Measurements from ENCODE around the gene SLC25A53.
A peak's percentile ranks its signal among the peaks of the same experiment; 100 is the strongest.
"Not testable (repeated sequence)": the region's sequence is repeated elsewhere in the genome, so short reads cannot be mapped to it uniquely, and the experiment has no call there.

SLC25A53 gene

DNA sequence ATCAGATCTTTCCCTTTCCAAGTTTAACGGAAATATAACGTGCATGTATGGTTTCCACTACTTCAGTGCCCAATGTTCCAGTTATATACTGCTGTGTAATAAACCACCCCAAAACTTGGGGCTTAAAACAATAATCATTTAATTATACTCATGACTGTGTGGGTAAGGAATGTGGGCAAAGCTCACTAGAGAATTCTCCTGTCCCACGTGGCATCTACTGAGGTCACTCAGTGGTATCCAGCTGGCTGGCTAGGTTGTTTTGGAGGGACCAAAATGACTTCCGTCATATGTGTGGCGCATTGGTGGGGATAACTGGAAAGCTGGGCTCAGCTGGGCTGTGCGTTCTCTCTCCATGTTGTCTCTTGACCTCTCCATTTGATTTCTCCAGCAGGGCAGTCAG is 26.0 kb downstream of the SLC25A53 start:
- DNase-seq: no peak

DNA sequence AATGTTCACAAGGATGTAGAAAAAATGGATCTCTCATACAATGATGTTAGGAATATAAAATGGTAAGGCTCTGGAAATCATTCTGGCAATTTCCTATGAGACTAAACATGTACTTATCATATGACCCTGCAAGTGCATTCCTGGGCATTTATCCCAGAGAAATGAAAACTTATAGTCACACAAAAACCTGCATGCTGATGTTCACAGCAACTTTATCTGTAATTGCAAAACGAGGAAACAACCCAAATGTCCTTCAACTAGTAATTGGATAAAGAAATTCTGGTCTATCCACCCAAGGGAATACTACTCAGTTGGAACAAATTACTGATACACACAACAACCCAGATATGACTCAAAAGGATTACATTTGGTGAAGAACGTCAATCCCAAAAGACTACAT is 30.0 kb downstream of the SLC25A53 start:
- DNase-seq: no peak

DNA sequence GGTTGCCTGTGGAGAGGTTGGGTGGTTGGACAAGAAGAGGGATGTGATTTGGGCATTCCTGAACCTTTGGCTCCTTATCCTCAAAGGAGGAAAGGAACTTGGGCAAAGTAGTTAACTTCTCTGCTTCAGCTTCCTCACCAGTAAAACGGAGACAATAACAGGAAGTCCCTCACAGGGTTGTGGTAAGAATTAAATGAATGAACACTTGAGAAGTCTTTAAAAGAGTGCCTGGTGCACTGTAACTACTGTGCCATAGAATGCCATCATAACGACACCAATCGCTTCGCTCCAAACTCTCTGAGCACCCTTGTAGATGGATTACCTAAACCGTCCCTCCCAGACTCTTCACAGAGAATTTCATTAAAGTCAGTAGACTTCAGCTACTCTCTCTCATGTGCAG is 34.0 kb downstream of the SLC25A53 start:
- DNase-seq: no peak

DNA sequence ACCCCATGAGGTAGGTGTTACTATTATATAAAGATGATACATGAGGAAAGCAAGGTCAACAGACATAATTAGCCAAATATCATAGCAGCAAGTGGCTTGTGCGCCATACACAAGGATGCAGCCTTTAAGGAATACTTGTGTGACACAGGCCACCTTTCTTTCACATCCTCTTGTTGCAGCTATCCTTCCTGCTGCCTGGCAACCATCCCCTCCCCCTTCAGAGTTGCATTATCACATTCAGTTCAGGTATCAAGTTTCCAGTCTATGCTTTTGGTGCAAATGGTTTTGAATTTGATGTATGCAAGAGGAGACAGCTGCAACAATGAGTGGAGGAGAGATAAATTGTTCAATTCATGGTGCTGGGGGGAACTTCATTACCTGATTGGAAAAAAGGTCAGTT is 38.0 kb downstream of the SLC25A53 start:
- DNase-seq: no peak

DNA sequence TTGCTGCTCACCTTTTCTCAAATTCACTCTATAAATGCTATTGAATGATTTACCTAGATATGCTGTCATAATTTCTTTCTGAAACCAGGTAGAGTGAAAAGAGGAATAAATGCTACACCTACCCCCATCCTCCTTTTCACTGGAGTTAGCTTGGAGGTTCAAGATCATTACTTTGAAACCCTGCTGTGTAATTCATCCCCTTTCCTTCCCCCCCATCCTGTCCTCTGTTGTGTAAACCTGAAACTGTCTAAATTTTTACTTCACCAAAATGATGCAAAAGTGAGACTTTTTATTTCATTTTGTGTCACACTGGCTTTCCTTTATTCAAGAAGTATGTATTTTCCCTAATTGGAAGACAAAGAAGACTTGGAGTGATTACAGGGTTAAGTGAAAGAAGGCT is 39.0 kb downstream of the SLC25A53 start:
- no peak for DNase-seq

DNA sequence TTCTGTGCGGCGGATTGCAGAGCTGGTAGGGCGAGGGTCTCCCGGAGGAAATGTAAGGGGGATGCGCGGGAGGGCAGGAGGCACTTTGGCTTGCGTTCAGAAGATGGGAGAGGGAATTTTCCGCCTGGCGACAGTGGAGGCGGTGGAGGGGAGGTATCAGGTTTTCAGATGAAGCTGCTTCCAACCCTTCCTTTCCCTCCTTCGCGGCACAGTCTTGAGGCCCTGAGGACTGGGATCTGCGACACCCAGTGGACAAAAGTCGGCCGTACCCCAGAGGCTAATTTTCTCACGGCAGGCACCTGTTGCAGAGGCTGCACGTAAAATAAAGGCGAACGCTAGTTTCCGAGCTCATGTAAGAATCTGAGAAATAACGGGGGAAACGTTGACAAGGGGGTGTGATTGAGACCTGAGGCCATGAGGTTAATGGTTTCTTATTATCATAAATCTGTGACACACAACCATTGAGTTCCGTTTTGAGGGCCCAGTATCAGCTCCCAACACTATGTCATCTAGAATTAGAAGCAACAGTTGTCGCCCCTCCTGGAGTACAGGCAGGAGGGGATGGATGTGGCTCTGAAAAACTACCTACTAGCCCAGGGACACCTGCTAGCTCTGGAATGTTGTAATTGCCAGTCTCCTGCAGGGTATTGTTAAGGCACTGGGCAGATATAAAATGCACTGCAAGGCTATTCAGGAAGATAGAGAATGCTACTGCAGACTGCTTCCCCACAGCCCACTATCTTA is 43.4 kb downstream of the SLC25A53 start:
- DNase-seq: peak; percentile 87

GRCh38 chrX:104112326-104112951 is 44.4 kb downstream of the SLC25A53 start, which contains the start of gene ZCCHC18:
TSS of gene ZCCHC18 (plus strand) at chrX:104112523. CDS start at chrX:104114112, 1,589 bp downstream.
- DNase-seq: peak; percentile 78

- not testable (repeated sequence) for DNase-seq
Measured at GRCh38 chrX:104110491-104111240, 46.1 kb downstream of the SLC25A53 start.

DNA sequence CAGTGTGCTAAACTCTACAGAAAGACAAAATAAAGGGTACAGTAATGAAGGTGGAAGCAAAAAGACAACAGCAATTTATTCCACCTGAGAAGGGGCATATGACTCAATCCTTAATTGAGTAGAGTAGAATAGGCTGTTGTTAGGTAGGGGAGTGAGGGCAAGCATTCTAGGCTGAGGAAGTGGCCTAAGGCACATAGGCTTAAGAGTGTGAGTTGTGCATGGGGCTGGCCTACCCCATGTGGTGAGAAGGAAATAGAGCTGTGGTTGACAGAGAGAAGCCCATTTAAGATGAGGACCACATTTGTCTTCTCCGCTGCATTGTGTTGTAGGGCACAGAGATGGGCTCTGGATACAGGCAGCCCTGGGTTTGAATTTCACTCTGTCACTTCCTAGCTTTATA is 47.9 kb downstream of the SLC25A53 start:
- no peak for DNase-seq

DNA sequence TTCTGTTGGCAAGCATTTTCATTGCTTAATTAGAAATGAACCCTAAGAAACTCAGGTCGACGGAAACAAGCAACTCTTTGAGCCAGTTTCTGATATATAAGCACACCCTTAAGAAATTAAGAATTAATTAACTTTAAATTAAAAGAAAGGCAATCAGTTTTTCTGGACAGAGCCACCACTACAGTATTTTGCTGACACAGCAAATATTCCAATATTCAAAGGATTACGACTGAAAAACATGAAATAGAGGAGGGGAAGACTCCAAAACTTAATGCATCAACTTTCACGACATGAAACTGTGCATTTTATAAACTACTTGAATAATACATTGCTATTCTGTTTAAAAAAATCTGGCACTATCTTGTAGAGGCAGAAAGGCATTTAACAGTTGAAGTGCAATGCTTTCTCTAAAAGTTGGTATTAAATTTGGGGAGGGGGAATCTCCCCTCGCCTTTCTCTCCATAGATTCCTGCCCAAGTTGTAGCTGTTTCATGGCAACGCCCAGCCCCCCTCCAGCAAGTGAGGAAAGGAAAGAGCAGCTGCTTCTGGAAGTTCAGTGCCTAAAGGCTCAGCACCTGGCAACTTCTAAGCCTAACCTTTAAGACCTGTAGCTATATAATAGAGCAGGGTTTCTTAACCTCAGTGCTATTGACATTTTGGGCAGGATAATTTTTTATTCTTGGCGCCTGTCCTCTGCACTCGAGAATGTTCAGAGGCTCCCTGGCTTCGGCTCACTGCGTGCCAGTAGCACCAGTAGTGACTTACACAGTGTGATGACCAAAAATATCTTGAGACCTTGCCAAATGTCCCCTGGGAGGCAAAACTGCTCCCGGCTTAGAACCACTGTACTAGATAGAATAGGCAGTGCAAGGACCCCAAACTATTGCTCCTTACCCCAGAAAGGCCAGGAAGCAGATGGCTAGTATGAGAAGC is 51.2 kb downstream of the SLC25A53 start:
- no peak for DNase-seq

DNA sequence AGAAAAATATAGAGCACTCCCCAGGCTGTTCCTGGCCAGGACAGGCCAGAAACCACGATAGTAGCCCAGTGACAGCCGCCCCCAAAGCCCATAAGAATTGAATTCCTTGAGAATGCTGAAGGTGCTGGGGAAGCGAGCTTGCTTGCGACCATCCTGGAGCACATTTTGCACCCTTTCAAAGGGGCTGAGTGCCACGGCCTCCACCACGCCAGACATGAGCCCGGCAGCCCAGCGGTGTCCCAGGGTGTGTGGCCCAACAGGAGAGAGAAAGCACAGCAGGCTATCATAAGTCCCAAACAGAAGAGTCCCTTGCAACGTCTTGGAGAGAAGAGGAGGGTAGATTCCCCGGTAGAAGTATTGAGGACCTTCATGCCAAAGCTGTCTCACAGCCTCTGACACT is 52.1 kb downstream of the SLC25A53 start:
- no peak for DNase-seq

GRCh38 chrX:104098919-104099318 is 57.9 kb downstream of the SLC25A53 start:
- DNase-seq: no peak

- peak; percentile 77 for DNase-seq
Measured at GRCh38 chrX:104098151-104098808, 58.5 kb downstream of the SLC25A53 start.

- no peak for DNase-seq
Measured at GRCh38 chrX:104085919-104086318, 70.9 kb downstream of the SLC25A53 start.

DNA sequence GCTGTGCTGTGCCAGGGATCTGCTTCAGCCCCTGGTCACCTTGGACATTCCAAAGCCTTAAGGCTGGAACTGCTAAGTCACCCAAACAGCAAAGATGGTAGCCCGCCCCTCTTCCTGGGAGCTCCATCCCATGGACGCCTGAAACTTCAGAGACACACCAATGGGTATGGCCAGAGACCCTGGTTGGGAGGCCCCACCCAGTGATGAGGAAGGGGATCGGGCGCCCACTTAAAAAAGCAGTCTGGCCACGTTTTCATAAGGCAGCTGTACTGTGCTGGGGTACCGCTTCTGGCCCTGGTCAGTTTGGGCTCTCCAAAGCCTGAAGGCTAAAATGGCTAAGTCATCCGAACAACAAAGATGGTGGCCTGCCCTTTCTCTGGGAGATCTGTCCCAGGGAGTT is 71.3 kb downstream of the SLC25A53 start:
- no peak for DNase-seq

DNA sequence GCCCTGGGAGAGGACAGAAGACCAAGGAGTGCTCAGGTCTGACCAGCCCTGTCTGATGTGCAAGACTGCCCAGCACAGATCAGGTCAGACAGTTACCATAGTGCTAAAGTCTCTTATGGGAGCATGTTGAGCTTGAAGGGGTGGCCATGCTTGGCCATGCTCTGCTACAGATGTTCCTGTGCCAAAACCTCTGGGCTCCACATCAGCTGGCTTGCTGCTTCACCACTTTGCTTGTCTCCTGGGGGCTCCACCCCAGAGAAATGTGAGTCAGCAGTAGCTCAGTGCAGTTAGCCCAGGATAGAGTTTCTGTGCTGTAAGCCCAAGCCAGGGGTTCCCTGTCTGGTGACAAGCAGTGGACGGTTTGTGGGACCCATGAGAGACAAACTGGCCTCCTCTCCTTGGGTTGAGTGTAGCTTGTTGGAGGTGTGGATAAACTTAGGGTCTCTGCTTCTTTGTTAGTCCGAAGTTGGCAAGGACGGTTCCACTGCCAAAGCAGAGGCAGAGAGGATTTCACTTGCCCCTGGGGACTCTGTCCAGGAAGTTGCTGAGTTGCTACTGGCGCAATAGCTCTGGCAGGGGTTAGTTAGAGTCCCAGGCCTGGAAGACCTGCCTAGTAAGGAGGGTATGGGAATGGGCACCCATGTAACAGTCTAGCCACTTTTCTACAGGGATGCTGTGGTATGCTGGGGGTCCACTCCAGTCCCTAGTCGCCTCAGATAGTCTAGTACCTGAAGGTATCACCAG is 72.1 kb downstream of the SLC25A53 start:
- no peak for DNase-seq

DNA sequence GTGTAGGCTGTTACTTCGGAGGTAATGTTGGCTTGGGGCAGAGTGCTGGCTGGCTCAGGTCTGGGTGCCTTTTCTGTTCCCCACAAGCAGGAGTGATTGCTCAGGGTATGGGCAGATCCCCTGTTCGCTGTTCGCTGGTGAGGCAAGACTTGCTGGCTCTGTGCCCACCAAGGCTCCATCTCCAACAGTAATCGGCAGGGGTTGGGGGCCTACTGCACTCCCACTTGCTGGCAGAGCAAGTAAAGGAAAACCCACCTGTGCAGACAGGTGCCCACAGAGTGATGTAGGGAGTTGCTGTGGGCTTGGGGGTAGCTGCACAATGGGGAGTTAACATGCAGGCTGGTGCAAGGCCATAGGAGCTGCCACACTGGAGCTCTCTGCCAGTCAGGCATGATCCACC is 72.7 kb downstream of the SLC25A53 start:
- DNase-seq: no peak

GRCh38 chrX:104077854-104078253 is 79.0 kb downstream of the SLC25A53 start:
- DNase-seq: not testable (repeated sequence)

DNA sequence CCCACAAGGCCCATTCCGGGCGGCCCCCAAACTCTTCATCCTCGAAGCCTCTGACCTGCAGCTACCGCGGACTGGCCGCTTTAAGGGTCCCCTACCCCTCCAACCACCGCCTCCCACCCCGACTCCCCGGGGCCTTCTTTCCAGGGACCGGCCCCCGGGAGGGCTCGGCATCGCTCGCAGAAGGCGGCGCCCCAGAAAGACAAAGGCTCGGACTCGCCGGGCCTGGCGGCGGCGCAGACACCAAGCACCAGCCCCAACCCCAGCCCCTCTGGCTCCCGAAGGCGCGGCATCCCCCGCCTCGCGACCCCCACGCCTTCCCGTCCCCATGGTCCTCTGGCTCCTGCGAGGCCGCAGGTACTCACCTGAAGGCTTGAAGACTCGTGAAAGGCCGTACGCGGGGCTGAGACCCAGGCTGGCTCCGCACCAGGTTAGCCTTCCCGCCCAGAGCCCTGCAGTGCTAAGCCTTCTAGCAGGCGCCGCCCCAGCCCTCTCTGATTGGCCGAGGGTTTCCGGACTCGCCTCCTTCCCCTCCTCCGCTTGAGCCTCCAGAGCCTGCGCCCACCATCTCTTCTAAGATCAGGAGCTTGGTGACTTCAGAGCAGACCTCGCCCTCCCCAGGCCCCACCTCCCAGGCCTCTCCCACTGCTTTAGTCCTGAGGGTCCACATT is 80.9 kb downstream of the SLC25A53 start, which contains the start of gene TMSB15C:
TMSB15C (minus strand) TSS at position 459 of the 668 bp plus-strand sequence.
- not testable (repeated sequence) for DNase-seq

- DNase-seq: not testable (repeated sequence)
Measured at GRCh38 chrX:104062636-104063035, 94.2 kb downstream of the SLC25A53 start.

DNA sequence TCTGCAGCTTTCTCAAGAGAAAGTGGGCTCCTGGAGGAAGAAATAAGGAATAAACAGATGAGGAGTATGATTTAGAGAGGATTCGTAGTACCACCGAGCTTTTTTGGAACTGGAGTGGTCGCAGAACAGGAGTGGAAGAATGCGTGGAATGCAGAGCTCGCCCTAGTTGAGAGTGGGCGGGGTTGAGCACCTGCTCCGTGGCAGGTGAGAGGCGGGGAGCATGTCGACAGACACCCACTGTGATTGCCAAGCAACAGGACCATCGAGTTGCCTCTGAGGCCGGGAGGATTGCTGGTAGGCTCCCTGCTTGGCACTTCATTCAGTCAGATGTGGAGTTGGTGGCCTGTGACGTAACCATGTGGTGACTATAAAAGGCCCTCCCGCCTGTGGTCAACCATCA is 101.9 kb downstream of the SLC25A53 start:
- DNase-seq: not testable (repeated sequence)

All from NCI-H82 (cell line).